ENCODE data around the gene CLDN14. TPM values are rescaled to one million over a fixed set of nuclear protein-coding genes. Genes with fewer than 3 reads are reported as not detected.

The CLDN14 gene
- total RNA-seq, 1 donor from 2014 or later, result not detected

- no peaks in the 10 kb centered on the region for H3K36me3 ChIP-seq
- no peak for DNase-seq (ENCODE audit: extremely low spot score in 2 of 2)
- no peaks in the 10 kb centered on the region for H3K9me3 ChIP-seq
- TF ChIP-seq POLR2A (IDR thresholded peaks at IDR 0.05) (no peak), POLR2AphosphoS5 (IDR thresholded peaks at IDR 0.05; ENCODE audit: insufficient read depth in 1 of 2, low read depth in 1 of 2) (no peak), CTCF (IDR thresholded peaks at IDR 0.05) (no peak)
- no peaks in the 10 kb centered on the region for H3K27me3 ChIP-seq
- no peaks in the 10 kb centered on the region for H3K4me1 ChIP-seq
- H3K27ac ChIP-seq, result no peak overlapping the region
- H3K4me3 ChIP-seq, result no peak overlapping the region
- intact Hi-C loops (cut with DNase I), result no loop called here
Measured at GRCh38 chr21:36522219-36522808, 42.4 kb upstream of the CLDN14 start.

GRCh38 chr21:36518883-36519492 is 39.1 kb upstream of the CLDN14 start:
- Histone ChIP-seq H3K36me3 (no peaks in the 10 kb centered on the region), H3K4me3 (no peak overlapping the region), H3K4me1 (peaks cover 6% of the 10 kb centered on the region), H3K9me3 (no peaks in the 10 kb centered on the region), H3K27me3 (no peaks in the 10 kb centered on the region), H3K27ac (no peak overlapping the region)
- TF ChIP-seq POLR2AphosphoS5 (IDR thresholded peaks at IDR 0.05; ENCODE audit: insufficient read depth in 1 of 2, low read depth in 1 of 2), result no peak
- no peak for TF ChIP-seq POLR2A (IDR thresholded peaks at IDR 0.05)
- DNase-seq (ENCODE audit: extremely low spot score in 2 of 2), result no peak
- intact Hi-C loops (cut with DNase I), result no loop called here

- Histone ChIP-seq H3K4me1 (peaks cover 6% of the 10 kb centered on the region), H3K27me3 (no peaks in the 10 kb centered on the region)
Measured at GRCh38 chr21:36517366-36518075, 37.6 kb upstream of the CLDN14 start.

GRCh38 chr21:36516281-36516680 is 36.4 kb upstream of the CLDN14 start:
- H3K4me1 ChIP-seq, result peaks cover 12% of the 10 kb centered on the region
- no peak overlapping the region for H3K27ac ChIP-seq
- H3K36me3 ChIP-seq, result no peaks in the 10 kb centered on the region
- no peak for DNase-seq (ENCODE audit: extremely low spot score in 2 of 2)
- no peaks in the 10 kb centered on the region for H3K9me3 ChIP-seq
- H3K27me3 ChIP-seq, result no peaks in the 10 kb centered on the region
- intact Hi-C loops (cut with DNase I), result no loop called here
- no peak overlapping the region for H3K4me3 ChIP-seq
- TF ChIP-seq POLR2A (IDR thresholded peaks at IDR 0.05), result no peak
- TF ChIP-seq CTCF (IDR thresholded peaks at IDR 0.05), result no peak
- TF ChIP-seq POLR2AphosphoS5 (IDR thresholded peaks at IDR 0.05; ENCODE audit: insufficient read depth in 1 of 2, low read depth in 1 of 2), result no peak

More at GRCh38 chr21:36517366-36518075, 37.6 kb upstream of the CLDN14 start:
- H3K36me3 ChIP-seq, result no peaks in the 10 kb centered on the region
- DNase-seq (ENCODE audit: extremely low spot score in 2 of 2), result no peak
- H3K4me3 ChIP-seq, result no peak overlapping the region
- no peak overlapping the region for H3K27ac ChIP-seq
- intact Hi-C loops (cut with DNase I), result no loop called here
- no peaks in the 10 kb centered on the region for H3K9me3 ChIP-seq
- TF ChIP-seq POLR2A (IDR thresholded peaks at IDR 0.05) (no peak), POLR2AphosphoS5 (IDR thresholded peaks at IDR 0.05; ENCODE audit: insufficient read depth in 1 of 2, low read depth in 1 of 2) (no peak), CTCF (IDR thresholded peaks at IDR 0.05) (no peak)

- no peak for DNase-seq (ENCODE audit: extremely low spot score in 2 of 2)
- TF ChIP-seq CTCF (IDR thresholded peaks at IDR 0.05) (no peak), POLR2AphosphoS5 (IDR thresholded peaks at IDR 0.05; ENCODE audit: insufficient read depth in 1 of 2, low read depth in 1 of 2) (no peak), POLR2A (IDR thresholded peaks at IDR 0.05) (no peak)
- intact Hi-C loops (cut with DNase I), result no loop called here
- H3K27ac ChIP-seq, result no peak overlapping the region
- H3K27me3 ChIP-seq, result no peaks in the 10 kb centered on the region
- H3K36me3 ChIP-seq, result no peaks in the 10 kb centered on the region
- peaks cover 23% of the 10 kb centered on the region for H3K4me1 ChIP-seq
- H3K4me3 ChIP-seq, result no peak overlapping the region
- H3K9me3 ChIP-seq, result no peaks in the 10 kb centered on the region
Measured at GRCh38 chr21:36513430-36513829, 33.5 kb upstream of the CLDN14 start.
